RWPE1 (cell line): ENCODE data around the gene BMP10.

ENCODE experiments used
- CTCF ChIA-PET: fragments of 350-600 bp; sonication (Branson Sonifier 250); formaldehyde crosslinking; extraction: SDS; loops from one replicate; lab custom pipeline; 2021; lab: Yijun Ruan, JAX
- POLR2A ChIA-PET: fragments of 400-600 bp; formaldehyde crosslinking; extraction: SDS; loops from one replicate; lab custom pipeline; 2020; ENCODE audit warnings: antibody characterized with exemption; ENCODE audit not compliant: low non-redundant PET; lab: Yijun Ruan, JAX
- DNase-seq: peaks from one replicate; pipeline ENCODE4 v3.0.0; 2012; ENCODE audit warnings: low spot score
- H3K27ac ChIP-seq: fragments of 450-650 bp; 2 replicates; pipeline ENCODE4 v1.5.1; 2017
- CTCF ChIP-seq: fragments of 450-650 bp; conservative IDR thresholded peaks from 2 replicates; pipeline ENCODE4 v1.5.1; 2017; ENCODE audit warnings: low read depth, mild to moderate bottlenecking

BMP10 gene

GRCh38 chr2:68908392-68908970, 37.3 kb upstream of the BMP10 start:
- ChIA-PET CTCF (interaction anchor here (0.7 to 2.7 kb wide), 7 partner anchors 16 to 445 kb away, joined by 3 to 14 read pairs (median 5); no protein-coding TSS in a partner anchor), POLR2A (no interaction called here)
- TF ChIP-seq CTCF = no peak
- H3K27ac ChIP-seq = peak overlapping the region; percentile 68
- DNase-seq = peak; percentile 72

GRCh38 chr2:68907920-68908253, 36.7 kb upstream of the BMP10 start:
- POLR2A ChIA-PET = no interaction called here
- CTCF ChIA-PET = interaction anchor here (0.7 to 2.7 kb wide), 5 partner anchors 17 to 445 kb away, joined by 3 to 14 read pairs (median 4); no protein-coding TSS in a partner anchor
- peak overlapping the region; percentile 68 for H3K27ac ChIP-seq
- DNase-seq = no peak
- TF ChIP-seq CTCF = no peak

DNA sequence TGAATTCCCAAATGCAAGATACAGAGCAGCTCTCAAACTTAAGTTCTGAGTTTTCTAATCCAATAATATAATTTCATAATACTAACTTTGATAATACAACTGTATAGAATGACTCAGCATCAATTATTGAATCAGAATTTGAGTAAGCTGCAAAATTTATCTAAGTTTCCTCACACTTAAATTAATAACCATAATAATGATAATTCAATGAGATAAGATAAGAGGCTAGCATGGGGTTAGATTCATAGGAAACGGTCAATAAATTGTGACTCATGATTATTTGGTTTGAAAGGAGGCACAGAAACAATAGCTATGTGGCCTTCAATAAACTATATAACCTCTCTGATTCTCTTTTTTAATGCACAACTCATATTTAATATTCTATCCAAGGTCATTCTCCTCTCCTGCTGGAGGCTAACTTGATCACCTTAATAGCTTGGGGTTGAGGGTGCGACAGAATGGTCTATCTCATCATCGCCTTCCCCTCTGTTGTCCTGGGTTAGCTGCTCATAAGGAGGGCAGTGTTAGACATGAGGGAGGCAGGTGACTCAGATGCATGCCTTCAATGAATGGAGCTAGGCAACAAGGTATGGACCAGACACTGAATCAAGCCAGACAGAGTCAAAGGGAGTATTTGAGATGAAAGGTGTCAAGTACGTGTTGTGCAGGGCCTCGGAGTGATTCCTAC, 36.2 kb upstream of the BMP10 start:
- no peak for DNase-seq
- ChIA-PET POLR2A (no interaction called here), CTCF (interaction anchor here (0.6 to 2.7 kb wide), 5 partner anchors 156 to 444 kb away, joined by 3 to 14 read pairs (median 4); no protein-coding TSS in a partner anchor)
- no peak overlapping the region for H3K27ac ChIP-seq
- TF ChIP-seq CTCF = no peak

DNA sequence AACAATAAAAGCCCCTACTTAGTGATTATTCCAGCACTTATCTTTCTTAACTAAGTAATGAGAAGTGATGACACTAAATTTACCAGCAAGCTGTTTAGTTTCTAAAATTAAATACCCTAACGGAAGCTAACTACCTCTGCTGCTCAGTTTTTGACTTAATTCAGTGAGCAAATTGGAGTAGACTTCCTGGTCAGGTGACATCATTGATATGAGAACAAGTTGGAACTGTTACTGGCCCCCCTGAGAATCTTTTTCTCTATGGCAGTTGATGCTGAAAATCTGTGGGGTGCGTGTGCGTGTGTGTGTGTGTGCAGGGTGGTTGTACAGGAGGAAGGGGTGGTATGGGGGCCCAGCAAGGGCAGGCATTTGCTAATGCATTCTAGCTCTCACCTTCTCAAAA, 35.5 kb upstream of the BMP10 start:
- H3K27ac ChIP-seq = no peak overlapping the region
- CTCF ChIA-PET = interaction anchor here (2.7 kb wide), 1 partner anchor 155 kb away, joined by 14 read pairs; no protein-coding TSS in a partner anchor
- TF ChIP-seq CTCF = no peak
- POLR2A ChIA-PET = no interaction called here
- DNase-seq = no peak

GRCh38 chr2:68905116-68905515, 33.9 kb upstream of the BMP10 start:
- no peak overlapping the region for H3K27ac ChIP-seq
- no peak for DNase-seq
- TF ChIP-seq CTCF = no peak
- CTCF ChIA-PET = interaction anchor here (1.4 kb wide), 1 partner anchor 153 kb away, joined by 4 read pairs; no protein-coding TSS in a partner anchor
- POLR2A ChIA-PET = no interaction called here

DNA sequence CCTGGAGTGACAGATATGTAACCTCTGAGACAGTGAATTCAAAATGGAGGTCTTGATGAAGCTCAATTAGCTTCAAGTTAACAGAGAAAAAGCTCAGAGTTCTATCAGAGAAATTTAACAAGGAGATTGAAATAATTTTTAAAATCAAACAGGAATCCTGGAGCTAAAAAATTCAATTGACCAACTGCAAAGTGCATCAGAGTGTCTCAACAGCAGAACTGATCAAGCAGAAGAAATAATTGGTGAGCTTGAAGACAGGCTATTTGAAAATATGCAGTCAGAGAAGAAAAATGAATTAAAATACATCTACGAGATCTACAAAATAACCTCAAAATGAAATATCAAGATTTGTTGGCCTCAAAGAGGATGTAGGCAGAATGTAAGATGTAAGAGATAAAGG, 30.4 kb upstream of the BMP10 start:
- H3K27ac ChIP-seq = no peak overlapping the region
- CTCF ChIA-PET = interaction anchor here (0.7 kb wide), 2 partner anchors 25 to 42 kb away, joined by 3 to 5 read pairs; no protein-coding TSS in a partner anchor
- TF ChIP-seq CTCF = no peak
- DNase-seq = no peak
- POLR2A ChIA-PET = no interaction called here
